Measurements from ENCODE around the gene FAM3D.
A peak's percentile ranks its signal among the peaks of the same experiment; 100 is the strongest.

The FAM3D gene

GRCh38 chr3:58668247-58668646 is 1.7 kb upstream of the FAM3D start:
- 0 out of 2 replicates have a peak overlapping the region, but pooled peaks have one; percentile 96 for H3K27ac ChIP-seq
- no peak for TF ChIP-seq CTCF (conservative IDR thresholded peaks at IDR 0.05)

DNA sequence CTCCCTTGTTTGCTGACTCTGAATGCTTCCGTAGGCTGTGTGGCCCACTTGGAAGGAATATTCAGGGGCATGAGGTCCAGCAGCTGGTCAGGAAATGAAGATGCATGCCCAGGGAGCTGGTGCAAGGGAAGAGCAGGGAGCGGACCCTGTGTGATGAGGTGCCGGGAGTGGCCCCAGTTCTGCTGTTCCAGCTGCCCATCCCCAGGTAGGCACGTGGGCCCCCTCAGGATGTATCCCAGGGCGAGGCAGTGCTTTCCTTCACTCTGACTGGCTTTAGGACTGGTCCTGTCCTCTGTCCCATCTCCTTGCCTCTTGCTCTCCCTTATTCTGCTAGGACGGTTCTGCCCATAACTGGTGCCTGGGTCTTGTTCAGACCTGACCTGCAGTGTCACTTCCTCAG is 1.1 kb upstream of the FAM3D start:
- H3K27ac ChIP-seq = peak overlapping the region; percentile 96; the same call in 1 of the 2 replicates
- no peak for TF ChIP-seq CTCF (conservative IDR thresholded peaks at IDR 0.05)

DNA sequence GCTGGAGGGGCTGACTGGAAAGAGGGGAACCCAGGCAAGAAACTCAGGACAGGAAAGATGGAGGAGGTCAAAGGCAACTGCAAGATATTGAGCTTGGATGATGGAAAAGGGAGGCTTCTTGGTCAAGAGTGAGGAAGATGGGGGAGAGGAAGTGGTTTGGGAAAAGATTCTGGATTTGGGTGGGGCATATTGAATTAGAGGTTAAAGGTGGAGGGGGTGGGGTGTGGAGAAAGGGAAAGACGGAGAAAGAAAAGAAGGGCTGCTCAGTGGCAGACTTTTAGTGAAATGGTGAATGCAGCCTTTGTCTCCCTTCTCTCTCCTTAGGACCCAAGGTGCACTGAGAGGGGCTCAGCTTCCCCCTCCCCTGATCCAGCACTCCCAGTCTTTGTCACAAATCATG is 655 bp upstream of the FAM3D start:
- no peak for TF ChIP-seq CTCF (conservative IDR thresholded peaks at IDR 0.05)
- H3K27ac ChIP-seq = peak overlapping the region; percentile 25; the same call in 1 of the 2 replicates

DNA sequence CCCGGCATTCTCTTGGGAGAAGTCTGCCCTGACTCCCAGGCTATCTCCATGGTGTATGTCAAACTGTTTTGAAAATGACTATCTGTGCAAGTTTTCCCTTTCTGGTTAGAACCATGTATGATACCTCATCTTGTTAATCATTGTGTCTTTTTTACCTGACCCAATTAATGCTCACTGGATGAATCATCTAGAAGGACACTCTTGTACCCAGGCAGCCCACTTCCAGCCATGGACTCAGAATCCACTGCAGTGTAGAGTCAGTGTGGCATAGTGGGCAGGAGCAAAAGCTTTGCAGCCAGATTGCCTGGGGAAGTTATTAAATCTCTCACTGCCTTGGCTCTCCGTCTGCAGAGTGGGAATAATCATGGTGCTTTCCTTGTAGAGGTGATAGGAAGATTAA is 1.2 kb downstream of the FAM3D start:
- TF ChIP-seq CTCF (conservative IDR thresholded peaks at IDR 0.05) = no peak
- no peak overlapping the region for H3K27ac ChIP-seq

DNA sequence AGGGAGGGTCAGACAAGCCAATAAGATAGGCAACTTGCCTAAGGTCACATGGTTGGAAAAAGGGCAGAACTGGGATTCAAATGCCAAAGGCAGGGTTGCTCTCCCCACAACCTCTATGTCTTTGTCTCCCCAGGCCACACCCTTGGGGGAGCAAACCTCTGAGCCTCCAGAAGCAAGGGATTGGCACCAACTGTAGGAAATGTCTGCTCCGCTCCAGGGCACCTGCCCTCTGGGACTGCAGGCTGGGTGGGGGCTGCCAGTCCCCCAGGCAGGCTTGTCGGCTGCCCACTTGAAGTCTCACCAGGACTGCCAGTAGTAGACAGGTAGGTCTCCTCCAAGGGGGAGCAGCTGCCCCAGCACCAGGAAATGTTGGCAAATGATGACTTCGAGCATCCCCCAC is 2.0 kb downstream of the FAM3D start:
- TF ChIP-seq CTCF (conservative IDR thresholded peaks at IDR 0.05) = no peak
- H3K27ac ChIP-seq = no peak overlapping the region

DNA sequence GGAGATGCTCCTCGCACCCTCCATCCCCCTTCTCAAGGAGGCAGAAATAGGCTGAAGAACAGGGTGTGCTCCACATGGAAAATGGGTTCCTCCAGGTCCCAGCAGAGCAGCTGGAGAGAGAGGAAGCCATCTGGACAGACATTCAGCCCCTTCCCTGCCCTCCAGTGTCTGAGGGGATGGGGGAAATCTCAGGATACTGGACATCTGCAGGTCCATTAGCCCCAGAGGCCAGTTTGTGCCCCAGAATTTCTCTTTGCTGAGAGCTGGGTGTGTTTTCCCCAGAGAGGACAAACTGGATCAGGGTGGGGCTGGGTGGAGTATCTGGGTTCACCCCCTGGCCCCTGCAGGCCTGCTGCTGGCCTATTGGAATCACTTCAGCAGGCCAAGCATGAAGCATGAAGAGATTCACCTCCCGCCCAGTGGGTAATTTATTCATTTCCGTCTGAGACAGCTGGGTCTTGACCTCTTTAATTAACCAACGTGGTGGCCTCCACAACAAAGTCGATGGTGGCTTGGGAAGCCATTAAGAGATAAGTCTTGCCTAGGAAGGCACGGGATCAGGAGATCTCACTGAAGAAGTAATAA is 4.6 kb downstream of the FAM3D start:
- no peak overlapping the region for H3K27ac ChIP-seq
- TF ChIP-seq CTCF (conservative IDR thresholded peaks at IDR 0.05) = no peak

DNA sequence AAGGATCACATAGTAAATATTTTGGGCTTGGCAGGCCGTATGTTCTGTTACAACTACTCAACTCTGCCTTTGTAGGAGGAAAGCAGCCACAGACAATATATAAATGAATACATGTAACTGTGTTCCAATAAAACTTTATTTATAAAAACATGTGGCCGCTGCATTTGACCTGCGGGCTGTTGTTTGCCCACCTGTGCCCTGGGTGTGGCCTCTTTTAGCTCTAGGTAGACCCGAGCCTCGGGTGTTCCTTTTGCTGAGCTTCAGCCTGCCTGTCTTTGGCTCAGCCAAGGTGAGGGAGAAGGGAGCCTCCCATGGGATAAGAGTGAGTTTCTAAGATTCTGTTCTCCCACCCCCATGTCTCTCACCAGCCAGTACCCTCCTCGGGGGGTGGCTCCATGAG is 5.6 kb downstream of the FAM3D start:
- TF ChIP-seq CTCF (conservative IDR thresholded peaks at IDR 0.05) = no peak
- no peak overlapping the region for H3K27ac ChIP-seq
